NT2/D1 (cell line): Measurements from ENCODE around the gene LDLRAD3.

Experiments
- YY1 ChIP-seq: IDR thresholded peaks from 2 replicates; pipeline ENCODE4 v1.6.1; 2011; ENCODE audit not compliant: insufficient read length, insufficient read depth
- ZNF274 ChIP-seq: IDR thresholded peaks from 2 replicates; pipeline ENCODE4 v1.6.1; 2011; ENCODE audit warnings: mild to moderate bottlenecking, low read depth, low read length

GRCh38 chr11:36098853-36099375 lies 155.1 kb downstream of the LDLRAD3 start:
- TF ChIP-seq ZNF274 (no peak), YY1 (no peak)
